Peyer's patch (tissue), 4 donors: ENCODE results near the gene MARCHF10. TPM values are rescaled to one million over a fixed set of nuclear protein-coding genes. Genes with fewer than 3 reads are reported as not detected.

Source experiments
- DNase-seq, 3 donors: peaks; one replicate each; pipeline ENCODE4 v3.0.0-alpha.2; 2017 to 2019
- H3K27ac ChIP-seq, 4 donors: fragments of 200-600 bp; sonication (generic); one replicate each; pipeline ENCODE4 v1.5.1; 2016 to 2019
- H3K27me3 ChIP-seq, 2 donors: fragments of 200-600 bp; sonication (generic); one replicate each; pipeline ENCODE4 v1.5.1; 2019
- H3K36me3 ChIP-seq, 3 donors: fragments of 200-600 bp; sonication (generic); one replicate each; pipeline ENCODE4 v1.5.1; 2016 to 2019
- H3K4me1 ChIP-seq, 4 donors: fragments of 200-600 bp; sonication (generic); one replicate each; pipeline ENCODE4 v1.5.1; 2016 to 2019
- H3K4me3 ChIP-seq, 4 donors: fragments of 200-600 bp; sonication (generic); 1 replicate in 3 of 4; 2 replicates in 1 of 4; pipeline ENCODE4 v1.5.1; 2016 to 2019; ENCODE audit warnings: mild to moderate bottlenecking in 1 of 4
- H3K9me3 ChIP-seq, 4 donors: fragments of 200-600 bp; sonication (generic); one replicate each; pipeline ENCODE4 v1.5.1; 2016 to 2019; ENCODE audit warnings: mild to moderate bottlenecking in 1 of 4
- POLR2A ChIP-seq, 2 donors: fragments of 450-650 bp; IDR thresholded peaks; one replicate each; pipeline ENCODE4 v1.5.1; 2017; ENCODE audit warnings: antibody characterized with exemption in 2 of 2, mild to moderate bottlenecking in 2 of 2, moderate library complexity in 2 of 2
- total RNA-seq, 4 donors: library from RNA; depleted of rRNA; stranded (reverse); fragments of >200 nt; gene quantifications; one replicate each; pipeline ENCODE4 v1.1.0, GENCODE V29; 2016
- TF ChIP-seq, protein P1 (sequence below), 6 experiments: fragments of 450-650 bp in 4 of 6; fragments of 200-600 bp in 2 of 6; sonication (generic) in 1 of 6; IDR thresholded peaks; one replicate each; pipeline ENCODE4 v1.5.1; 2017 to 2019; ENCODE audit warnings: antibody characterized with exemption in 6 of 6, mild to moderate bottlenecking in 3 of 6, moderate library complexity in 1 of 6

MARCHF10 gene
- total RNA-seq, 4 donors from 2014 or later: not detected

DNA sequence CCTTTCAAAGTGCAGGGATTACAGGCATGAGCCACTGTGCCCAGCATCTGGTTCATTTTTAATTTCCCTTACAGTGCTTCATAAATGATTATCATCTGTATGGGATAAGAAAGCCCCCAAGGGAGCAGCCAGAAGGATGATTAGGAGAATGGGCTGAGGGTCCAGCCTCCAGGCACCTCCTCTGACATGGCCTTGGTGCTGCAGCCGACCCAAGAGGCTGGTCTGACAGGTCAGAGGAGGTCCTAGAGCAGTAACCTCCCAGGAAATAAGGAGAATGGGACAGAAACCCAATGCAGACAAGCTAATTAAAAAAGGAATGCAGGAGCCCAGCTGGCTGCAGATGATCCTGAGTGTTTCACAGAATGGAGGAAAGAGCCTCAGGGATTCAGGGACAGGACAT is 151.7 kb downstream of the MARCHF10 start:
- no peaks in the 10 kb centered on the region for H3K36me3 ChIP-seq
- TF ChIP-seq, protein P1, sequence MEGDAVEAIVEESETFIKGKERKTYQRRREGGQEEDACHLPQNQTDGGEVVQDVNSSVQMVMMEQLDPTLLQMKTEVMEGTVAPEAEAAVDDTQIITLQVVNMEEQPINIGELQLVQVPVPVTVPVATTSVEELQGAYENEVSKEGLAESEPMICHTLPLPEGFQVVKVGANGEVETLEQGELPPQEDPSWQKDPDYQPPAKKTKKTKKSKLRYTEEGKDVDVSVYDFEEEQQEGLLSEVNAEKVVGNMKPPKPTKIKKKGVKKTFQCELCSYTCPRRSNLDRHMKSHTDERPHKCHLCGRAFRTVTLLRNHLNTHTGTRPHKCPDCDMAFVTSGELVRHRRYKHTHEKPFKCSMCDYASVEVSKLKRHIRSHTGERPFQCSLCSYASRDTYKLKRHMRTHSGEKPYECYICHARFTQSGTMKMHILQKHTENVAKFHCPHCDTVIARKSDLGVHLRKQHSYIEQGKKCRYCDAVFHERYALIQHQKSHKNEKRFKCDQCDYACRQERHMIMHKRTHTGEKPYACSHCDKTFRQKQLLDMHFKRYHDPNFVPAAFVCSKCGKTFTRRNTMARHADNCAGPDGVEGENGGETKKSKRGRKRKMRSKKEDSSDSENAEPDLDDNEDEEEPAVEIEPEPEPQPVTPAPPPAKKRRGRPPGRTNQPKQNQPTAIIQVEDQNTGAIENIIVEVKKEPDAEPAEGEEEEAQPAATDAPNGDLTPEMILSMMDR (IDR thresholded peaks at IDR 0.05): no peak
- TF ChIP-seq POLR2A (IDR thresholded peaks at IDR 0.05): no peak
- H3K27ac ChIP-seq: no peak overlapping the region
- no peak overlapping the region for H3K4me3 ChIP-seq
- H3K9me3 ChIP-seq: no peaks in the 10 kb centered on the region
- DNase-seq: no peak
- peaks cover 0 to 27% (median 4%) of the 10 kb centered on the region in 4 donors for H3K4me1 ChIP-seq
- no peaks in the 10 kb centered on the region for H3K27me3 ChIP-seq

DNA sequence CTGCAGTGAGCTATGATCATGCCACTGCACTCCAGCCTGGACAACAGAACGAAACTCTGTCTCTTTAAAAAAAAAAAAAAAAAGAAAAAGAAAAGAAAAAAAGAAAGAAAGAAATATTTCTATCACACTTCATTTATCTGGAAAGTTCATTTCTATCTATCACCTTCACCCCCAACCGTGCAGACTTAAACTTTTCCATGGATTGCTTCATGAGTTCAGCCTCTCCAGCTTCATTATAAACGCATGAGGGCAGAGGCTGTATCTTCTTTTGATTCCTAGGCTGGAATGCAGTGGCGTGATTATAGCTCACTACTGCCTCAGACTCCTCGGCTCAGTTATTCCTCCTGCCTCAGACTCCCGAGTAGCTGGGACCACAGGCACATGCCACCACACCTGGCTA is 152.5 kb downstream of the MARCHF10 start:
- H3K27ac ChIP-seq: no peak overlapping the region
- no peak overlapping the region for H3K4me3 ChIP-seq
- H3K9me3 ChIP-seq: no peaks in the 10 kb centered on the region
- DNase-seq: no peak
- peaks cover 0 to 27% (median 4%) of the 10 kb centered on the region in 4 donors for H3K4me1 ChIP-seq
- TF ChIP-seq, protein P1 (IDR thresholded peaks at IDR 0.05): no peak
- TF ChIP-seq POLR2A (IDR thresholded peaks at IDR 0.05): no peak
- no peaks in the 10 kb centered on the region for H3K36me3 ChIP-seq
- no peaks in the 10 kb centered on the region for H3K27me3 ChIP-seq

DNA sequence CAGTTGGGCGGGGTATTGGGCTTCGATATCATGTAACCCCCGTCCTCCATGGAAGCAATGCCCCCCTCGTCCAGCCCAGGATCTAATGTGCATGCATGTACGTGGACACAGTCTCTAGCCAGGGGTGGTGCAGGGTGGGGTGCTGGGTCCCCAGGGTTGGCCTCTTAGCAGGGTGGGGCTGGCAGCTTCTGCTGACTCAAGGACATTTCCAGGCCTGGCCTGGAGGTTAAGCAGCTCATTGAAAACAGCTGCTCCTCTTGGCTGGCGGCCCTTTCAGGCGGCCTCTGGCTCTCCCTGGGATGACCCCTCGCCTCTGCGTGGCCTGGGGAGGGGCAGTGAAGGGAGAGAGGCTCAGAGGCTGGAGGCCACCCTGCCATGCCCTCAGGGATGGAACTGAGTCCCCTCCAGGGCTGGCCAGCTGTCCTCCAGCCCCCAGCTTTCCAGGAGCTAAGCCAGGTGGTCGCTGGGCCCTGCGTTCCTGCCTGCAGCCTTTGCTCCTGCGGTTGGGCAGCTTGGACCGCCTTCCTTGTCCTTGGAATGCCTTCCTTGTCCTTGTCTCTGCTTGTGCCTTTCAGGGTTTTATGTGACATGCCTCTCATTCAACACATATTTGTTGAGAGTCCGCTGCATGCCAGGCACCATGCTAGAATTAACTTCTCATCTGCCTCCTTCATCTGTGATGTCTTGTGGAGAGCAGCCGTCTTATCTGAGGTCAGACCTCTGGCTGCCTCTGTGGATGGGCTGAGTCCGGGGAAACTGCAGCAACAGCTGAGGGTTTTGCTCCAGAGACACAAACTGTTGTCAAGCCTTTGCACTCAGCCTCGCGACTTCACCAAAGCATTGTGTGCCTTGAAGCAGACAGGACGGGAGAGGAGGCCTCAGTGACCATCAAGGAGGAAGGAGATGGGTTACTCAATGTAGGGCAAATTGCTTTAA is 154.0 kb downstream of the MARCHF10 start:
- Histone ChIP-seq H3K9me3 (no peaks in the 10 kb centered on the region), H3K27ac (peak overlapping the region in 3 of 4 donors; percentile 26 to 65 (median 39)), H3K4me3 (no peak overlapping the region), H3K36me3 (no peaks in the 10 kb centered on the region), H3K4me1 (peaks cover 0 to 27% (median 4%) of the 10 kb centered on the region in 4 donors), H3K27me3 (no peaks in the 10 kb centered on the region)
- TF ChIP-seq, protein P1 (IDR thresholded peaks at IDR 0.05): no peak
- TF ChIP-seq POLR2A (IDR thresholded peaks at IDR 0.05): no peak
- no peak for DNase-seq

DNA sequence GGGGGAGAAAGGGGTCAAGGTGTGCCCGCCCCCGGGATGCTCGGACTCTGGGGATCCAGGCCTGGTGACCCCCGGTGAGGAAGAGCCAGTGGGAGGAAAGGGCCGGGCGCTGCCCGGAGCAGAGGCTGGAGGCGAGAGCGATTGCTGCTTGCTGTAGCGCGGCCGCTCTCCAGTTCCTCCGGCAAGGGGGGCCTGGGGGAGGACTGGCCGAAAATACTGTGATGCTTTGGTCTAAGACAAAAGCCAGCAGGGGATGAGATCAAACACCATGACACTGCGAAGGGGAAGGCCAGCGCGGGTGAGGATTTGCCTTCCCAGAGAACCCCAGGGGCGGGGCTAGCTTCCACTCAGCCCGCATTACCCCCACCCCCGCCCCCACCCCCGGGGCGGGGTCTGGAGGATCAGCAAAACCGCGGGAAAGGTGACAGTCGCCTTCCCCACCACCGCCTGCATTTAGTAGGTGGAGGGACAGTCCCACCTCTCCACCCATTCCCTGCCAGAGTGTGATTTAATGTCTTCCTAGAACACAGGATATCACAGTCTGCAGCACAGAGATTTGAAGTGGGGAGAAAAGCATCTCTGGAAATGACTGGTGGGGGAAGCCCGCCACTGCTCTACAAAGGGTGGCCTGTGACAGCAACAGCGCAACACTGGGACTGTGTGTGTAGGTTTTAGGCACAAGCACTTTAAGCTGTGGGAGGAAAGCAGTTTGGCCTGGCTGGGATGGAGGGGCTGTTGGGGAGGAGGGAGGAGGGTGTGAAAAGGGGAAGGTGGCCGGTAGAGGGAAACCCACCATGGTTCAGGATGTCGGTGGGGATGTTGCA is 154.9 kb downstream of the MARCHF10 start:
- no peaks in the 10 kb centered on the region for H3K36me3 ChIP-seq
- no peaks in the 10 kb centered on the region for H3K9me3 ChIP-seq
- peak overlapping the region; percentile 38 to 57 (median 52) for H3K4me3 ChIP-seq
- H3K27me3 ChIP-seq: no peaks in the 10 kb centered on the region
- DNase-seq: peak in 2 of 3 donors; percentile 43 to 68
- H3K27ac ChIP-seq: peak overlapping the region; percentile 32 to 65 (median 43)
- TF ChIP-seq, protein P1 (IDR thresholded peaks at IDR 0.05): no peak
- no peak for TF ChIP-seq POLR2A (IDR thresholded peaks at IDR 0.05)
- H3K4me1 ChIP-seq: peaks cover 0 to 27% (median 4%) of the 10 kb centered on the region in 4 donors

DNA sequence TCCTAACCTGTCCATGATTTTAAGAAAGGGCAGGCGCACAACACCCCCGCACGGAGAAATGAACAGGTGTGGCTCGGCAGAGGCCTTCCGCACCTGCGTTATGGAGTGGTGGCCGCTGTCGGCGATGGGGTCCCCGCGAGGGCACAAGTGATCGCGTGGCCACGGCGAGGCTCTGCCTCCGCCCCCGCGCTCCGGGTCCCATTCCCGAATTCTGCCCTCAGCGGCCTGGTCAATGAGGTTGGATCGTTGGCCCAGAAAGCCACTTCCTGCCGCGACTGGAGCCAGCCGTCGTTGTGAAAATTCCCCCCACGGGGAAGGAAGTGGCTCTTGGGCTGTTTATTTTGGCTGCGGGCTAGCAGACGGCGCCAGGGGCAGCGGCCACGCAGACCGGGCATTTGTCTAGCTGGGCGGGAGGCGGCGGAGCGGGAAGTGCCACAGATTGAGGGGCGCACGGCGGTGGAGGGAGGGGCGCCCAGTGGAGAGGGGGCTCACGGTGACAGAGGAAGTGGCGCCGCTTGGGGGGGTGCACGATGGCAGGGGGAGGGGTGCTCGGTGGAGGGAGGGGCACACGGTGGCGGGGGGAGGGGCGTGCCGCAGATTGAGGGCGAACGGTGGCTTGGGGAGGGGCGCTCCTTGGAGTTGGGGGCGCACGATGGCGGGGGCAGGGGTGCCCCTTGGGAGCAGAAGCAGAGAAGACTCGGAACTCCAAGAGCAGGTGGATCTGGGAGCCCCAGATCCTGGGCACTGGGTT is 155.7 kb downstream of the MARCHF10 start:
- Histone ChIP-seq H3K4me1 (peaks cover 0 to 27% (median 4%) of the 10 kb centered on the region in 4 donors), H3K27ac (peak overlapping the region; percentile 7 to 65 (median 43)), H3K36me3 (no peaks in the 10 kb centered on the region), H3K4me3 (peak overlapping the region; percentile 38 to 57 (median 52)), H3K27me3 (no peaks in the 10 kb centered on the region), H3K9me3 (no peaks in the 10 kb centered on the region)
- peak in 2 of 3 donors; percentile 31 to 62 for DNase-seq
- TF ChIP-seq, protein P1 (IDR thresholded peaks at IDR 0.05): no peak
- TF ChIP-seq POLR2A (IDR thresholded peaks at IDR 0.05): no peak
